GM21723 (cell line): ENCODE measurements around the gene SLC24A4.

Experiments used
- ATAC-seq: cut with Tn5 transposase; IDR thresholded peaks from one replicate; pipeline ENCODE4 v1.9.1; 2021; ENCODE audit warnings: mild to moderate bottlenecking, moderate library complexity; ENCODE audit not compliant: unreplicated experiment

The SLC24A4 gene

GRCh38 chr14:92470215-92470614 is 147.2 kb downstream of the SLC24A4 start:
- ATAC-seq: no peak

GRCh38 chr14:92470811-92471210 is 147.8 kb downstream of the SLC24A4 start:
- ATAC-seq: no peak

GRCh38 chr14:92471919-92472318 is 149.0 kb downstream of the SLC24A4 start:
- no peak for ATAC-seq

- no peak for ATAC-seq
Observed at GRCh38 chr14:92472860-92473259, 149.9 kb downstream of the SLC24A4 start.

GRCh38 chr14:92473261-92473968 is 150.4 kb downstream of the SLC24A4 start:
- ATAC-seq: no peak

DNA sequence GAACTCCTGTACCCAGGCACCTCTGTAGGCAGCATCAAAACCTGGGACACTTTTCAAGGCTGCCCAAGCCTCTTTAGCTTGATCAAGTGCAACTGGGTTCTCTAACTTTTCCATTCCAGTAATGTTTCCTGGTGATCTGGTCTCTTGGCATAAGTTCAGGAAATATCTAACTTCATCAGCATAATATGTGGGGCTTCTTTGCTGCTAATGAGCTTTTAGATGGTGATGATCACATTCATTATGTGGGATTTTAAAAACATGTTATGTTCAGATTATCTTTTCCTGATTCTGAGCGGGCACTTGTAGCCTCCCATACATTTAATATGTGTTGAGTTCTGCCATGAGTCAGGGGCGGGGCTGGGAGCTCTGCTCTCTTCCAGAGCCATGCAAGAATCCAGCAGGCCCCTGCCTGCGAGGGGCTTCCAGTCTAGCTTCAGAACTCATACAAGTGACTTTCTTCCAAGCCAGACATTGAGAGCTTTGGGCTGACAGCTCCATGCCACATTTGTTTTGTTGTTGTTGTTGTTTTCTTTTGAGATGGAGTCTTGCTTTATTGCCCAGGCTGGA is 151.1 kb downstream of the SLC24A4 start:
- ATAC-seq: no peak

- ATAC-seq: no peak
Observed at GRCh38 chr14:92475037-92475436, 152.1 kb downstream of the SLC24A4 start.

DNA sequence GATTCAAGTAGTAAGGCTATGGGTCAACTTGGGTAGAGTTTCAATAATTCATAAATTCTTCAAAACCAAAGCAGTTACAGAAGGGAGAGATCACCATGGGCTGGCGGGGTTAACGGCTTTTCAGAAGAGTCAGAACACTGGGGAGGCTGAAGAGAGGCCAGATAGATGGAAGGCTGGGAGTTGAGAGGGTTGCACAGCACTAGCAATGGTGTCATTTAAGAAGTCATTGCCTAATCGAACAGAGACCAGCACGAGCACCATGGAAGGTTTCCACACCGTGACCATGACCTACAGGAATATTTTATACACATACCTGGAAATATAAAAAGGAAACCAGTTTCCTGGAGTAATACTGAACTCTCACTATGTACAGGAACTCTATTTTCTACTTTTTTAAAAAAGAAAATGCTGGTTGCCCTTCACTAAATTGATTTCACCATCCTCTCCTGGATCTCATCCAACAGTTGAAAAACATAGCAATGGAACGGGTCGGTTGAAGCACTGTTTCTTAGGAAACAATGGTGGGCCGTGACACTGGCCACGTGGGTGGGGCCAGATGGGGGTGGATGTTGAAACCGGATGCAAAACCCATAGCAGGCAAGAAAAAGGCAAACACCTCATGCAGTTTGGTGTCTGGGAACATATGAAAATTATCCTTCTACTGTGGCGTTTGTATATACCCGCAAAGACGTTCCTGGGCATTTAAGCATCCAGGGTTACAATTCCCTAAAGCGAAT is 152.7 kb downstream of the SLC24A4 start:
- ATAC-seq: no peak

- no peak for ATAC-seq
Observed at GRCh38 chr14:92480856-92481255, 157.9 kb downstream of the SLC24A4 start.

GRCh38 chr14:92481386-92481785 is 158.4 kb downstream of the SLC24A4 start:
- no peak for ATAC-seq

DNA sequence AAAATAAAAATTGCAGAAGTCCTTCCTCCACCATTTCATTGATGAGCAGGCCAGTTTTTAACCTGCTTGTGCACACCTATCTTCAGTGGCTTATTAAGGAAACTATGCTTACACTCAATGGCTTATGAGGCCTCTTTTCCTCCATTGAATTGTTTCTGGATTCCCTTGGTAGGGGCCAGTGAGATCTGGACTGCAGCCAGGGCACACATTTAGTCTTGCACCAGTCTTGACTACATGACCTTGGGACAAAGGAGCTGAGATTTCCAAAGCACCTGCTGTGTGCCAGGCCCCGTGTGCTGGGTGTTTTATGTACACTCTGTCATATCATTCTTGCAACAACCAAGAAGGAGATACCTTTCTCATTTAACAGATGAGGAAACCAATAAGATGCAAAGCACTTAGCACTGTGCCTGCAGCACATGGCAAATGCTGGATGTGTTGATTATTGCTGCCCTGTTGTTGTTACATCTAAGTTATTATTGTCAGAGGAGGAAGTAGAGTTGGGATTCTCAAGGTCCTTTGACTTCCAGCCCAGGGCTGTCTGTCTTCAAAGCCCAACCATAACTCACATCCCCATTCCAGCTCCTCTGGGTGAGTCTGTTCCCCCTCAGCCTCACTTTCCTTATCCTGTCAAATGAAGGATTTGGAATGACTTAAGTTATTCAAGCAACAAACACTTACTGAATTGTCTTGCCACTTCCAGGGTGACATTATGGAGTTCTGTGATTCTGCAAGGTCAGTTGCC is 159.0 kb downstream of the SLC24A4 start:
- no peak for ATAC-seq

DNA sequence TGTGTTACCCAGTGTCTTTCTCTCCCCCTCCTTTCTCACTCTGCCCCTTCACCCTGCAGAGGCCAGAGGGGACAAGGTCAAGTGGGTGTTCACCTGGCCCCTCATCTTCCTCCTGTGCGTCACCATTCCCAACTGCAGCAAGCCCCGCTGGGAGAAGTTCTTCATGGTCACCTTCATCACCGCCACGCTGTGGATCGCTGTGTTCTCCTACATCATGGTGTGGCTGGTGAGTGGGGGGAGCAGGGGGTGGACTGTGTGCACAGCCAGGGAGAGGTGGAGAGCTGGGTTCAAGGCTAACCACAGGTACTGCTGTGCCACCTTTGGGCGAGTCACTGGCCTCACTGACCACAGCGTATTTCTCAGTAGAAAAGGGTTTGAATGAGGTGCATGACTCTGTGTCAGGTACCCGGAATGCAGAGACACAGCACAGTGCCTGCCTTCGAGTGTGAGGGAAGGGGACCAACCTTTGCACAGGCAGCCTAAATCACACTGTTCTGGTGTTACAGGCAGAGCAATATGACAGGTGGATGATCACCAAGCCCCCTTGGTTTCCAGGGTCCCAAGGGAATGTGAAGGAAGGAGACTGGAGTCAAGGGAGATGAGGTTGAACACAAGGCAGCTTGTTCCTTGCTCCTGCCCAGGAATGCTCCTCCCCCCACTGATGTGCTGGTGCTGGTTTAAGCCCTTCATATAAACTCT is 159.8 kb downstream of the SLC24A4 start:
- no peak for ATAC-seq

DNA sequence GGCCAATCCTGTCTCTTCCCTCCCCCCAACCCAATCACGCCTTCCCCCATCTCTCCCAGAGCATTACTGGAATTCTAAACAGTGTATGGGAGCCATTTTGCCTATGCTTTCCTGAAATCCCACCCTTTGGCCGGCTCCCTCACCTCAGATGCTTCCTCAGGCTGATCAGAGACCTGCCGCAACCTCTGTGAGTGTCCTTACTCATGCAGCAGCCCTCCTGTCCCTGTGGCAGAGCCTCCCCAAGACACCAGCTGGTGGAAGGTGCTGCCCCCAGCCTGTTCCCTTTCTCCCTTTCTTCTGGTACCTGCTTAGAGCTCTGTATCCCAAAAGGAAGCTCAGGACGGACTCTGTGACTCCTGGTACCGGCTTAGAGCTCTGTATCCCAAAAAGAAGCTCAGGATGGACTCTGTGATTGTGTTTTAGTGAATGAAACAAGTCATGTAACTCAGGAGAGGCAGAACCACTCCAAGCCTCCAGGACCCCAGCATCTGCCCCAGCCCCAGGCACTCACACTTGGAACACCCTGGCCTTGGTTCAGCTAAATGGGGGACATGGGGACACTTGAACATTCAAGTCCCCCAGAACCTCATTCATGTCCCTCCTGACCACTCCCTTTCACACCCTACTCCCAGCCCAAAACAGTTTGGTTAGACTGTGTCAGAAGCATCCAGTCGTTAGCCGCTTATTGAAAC is 161.3 kb downstream of the SLC24A4 start:
- ATAC-seq: no peak

DNA sequence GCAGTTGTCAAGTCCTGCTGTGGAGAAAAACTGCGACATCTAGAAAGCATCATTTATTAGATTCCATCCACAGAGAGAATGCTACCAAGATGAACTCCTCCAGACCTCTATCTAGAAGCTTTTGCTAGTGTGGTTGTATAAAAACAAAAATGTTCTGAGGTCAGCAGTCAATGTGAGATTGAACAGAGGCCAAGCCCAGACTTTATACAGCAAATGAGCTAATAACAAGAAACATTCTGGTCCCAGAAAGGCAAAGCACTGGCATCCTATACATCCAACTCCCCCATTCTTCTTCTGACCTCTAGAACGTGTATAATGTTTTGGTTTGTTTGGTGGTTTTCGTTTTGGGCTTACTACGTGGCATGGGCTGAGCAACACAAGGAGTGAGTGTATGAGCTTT is 163.9 kb downstream of the SLC24A4 start:
- ATAC-seq: no peak

DNA sequence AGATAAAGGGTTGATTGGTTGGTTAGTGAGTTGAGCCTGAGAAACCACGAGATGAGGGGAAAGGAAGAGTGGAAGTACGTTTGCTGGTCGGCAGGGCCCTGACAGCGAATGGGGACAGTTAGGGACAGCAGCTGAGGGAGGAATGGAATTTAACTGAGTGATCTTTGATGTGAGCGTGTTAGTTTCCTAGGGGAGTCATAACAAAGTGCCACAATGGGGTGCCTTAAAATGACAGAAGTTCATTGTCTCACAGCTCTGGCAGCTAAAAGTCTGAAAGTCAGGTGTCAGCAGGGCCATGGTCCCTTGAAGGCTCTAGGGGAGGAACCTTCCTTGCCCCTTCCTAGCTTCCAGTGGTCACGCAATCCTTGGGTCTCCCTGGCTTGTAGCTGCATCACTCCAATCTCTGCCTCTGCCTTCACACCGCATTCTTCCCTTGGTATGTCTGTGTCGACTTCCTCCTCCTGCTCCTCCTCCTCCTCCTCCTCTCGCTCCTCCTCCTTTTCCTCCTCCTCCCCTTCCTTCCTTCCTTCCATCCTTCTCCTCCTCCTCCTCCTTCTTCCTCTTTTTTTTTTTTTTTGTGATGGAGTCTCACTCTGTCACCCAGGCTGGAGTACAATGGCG is 164.7 kb downstream of the SLC24A4 start:
- no peak for ATAC-seq

GRCh38 chr14:92489394-92490238 is 166.7 kb downstream of the SLC24A4 start:
- ATAC-seq: no peak

DNA sequence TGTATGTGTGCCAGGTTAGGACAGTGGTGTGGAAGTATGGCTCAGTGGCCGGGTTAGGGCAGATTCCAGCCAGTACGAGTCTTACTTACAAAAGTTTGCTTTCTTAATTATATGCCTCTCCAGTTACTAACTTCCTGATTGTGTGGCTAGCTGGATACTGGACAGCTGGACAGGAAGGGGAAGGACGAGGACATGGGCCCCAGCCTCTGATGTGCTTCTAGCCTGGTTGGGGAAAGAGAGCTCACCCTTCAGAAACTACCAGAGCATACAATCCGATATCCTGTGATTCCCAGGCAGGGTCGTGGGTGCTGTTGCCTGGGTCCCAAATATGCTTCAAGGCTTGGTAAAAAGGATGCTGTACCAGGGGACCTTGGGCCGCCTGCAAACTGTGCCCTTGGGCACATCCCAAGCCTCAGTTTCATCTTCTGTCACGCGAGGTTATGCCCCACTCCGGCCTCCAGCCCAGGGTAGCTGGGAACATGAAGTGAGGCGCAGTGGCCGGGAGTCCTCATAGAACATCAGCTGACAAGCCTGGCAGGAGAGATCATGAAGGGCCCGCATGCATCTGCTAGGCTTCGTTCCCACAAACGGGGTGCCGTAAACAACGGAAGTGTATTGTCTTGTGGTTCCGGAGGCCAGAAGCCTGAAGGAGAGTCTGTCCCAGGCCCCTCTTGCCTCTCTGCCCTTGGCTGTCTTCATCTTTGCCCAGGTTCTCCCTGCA is 167.4 kb downstream of the SLC24A4 start:
- no peak for ATAC-seq

GRCh38 chr14:92491782-92492181 is 168.8 kb downstream of the SLC24A4 start:
- ATAC-seq: no peak
